ENCODE data around the gene TNRC6C. TPM values are rescaled to one million over a fixed set of nuclear protein-coding genes. Genes with fewer than 3 reads are reported as not detected.
"Not testable (repeated sequence)": the region's sequence is repeated elsewhere in the genome, so short reads cannot be mapped to it uniquely, and the experiment has no call there.

The TNRC6C gene
- total RNA-seq, 1 experiment from 2014 or later, result 16.4 TPM

DNA sequence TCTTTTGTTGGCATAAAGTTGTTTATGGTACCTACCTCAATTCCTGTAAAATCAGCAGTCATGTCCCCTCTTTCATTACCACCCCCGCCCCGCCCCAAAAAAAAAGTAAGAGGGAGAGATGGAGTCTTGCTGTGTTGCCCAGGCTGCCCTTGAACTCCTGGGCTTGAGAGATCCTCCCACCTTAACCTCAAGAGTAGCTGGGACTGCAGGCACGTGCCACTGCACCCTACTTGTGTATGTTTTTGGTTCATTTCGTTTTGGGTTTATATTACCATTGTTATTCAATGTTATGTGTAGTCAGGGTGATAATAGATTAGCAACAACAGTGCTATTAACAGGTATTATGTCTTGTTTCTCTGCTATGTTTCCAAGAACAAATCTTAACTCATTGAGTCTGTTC is 15.9 kb downstream of the TNRC6C start:
- BruUV-seq (replicated peaks), result no TSS peak
- TF ChIP-seq, protein P1, sequence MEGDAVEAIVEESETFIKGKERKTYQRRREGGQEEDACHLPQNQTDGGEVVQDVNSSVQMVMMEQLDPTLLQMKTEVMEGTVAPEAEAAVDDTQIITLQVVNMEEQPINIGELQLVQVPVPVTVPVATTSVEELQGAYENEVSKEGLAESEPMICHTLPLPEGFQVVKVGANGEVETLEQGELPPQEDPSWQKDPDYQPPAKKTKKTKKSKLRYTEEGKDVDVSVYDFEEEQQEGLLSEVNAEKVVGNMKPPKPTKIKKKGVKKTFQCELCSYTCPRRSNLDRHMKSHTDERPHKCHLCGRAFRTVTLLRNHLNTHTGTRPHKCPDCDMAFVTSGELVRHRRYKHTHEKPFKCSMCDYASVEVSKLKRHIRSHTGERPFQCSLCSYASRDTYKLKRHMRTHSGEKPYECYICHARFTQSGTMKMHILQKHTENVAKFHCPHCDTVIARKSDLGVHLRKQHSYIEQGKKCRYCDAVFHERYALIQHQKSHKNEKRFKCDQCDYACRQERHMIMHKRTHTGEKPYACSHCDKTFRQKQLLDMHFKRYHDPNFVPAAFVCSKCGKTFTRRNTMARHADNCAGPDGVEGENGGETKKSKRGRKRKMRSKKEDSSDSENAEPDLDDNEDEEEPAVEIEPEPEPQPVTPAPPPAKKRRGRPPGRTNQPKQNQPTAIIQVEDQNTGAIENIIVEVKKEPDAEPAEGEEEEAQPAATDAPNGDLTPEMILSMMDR (IDR thresholded peaks at IDR 0.05; ENCODE audit: unreplicated experiment), result no peak
- CTCF ChIA-PET, result interaction anchor here (0.6 kb wide), 1 partner anchor 20 kb away, joined by 3 read pairs; no protein-coding TSS in a partner anchor

GRCh38 chr17:77982430-77982829 is 23.9 kb downstream of the TNRC6C start:
- H3K36me3 Mint-ChIP-seq (ENCODE audit: insufficient read depth, unreplicated experiment); BruUV-seq (replicated peaks); H3K27ac Mint-ChIP-seq (ENCODE audit: low read depth, unreplicated experiment); DNase-seq (ENCODE audit: unreplicated experiment); H3K9me3 Mint-ChIP-seq (ENCODE audit: unreplicated experiment); H3K27me3 Mint-ChIP-seq (ENCODE audit: insufficient read depth, unreplicated experiment); H3K4me3 Mint-ChIP-seq (ENCODE audit: unreplicated experiment); POLR2A ChIA-PET; H3K4me1 Mint-ChIP-seq (ENCODE audit: insufficient read depth, unreplicated experiment); intact Hi-C loops (cut with micrococcal nuclease): not testable (repeated sequence)
- CTCF ChIA-PET, result interaction anchor here (0.6 to 0.8 kb wide), 2 partner anchors 102 to 1072 kb away, joined by 3 read pairs; no protein-coding TSS in a partner anchor

More for the DNA sequence above, 15.9 kb downstream of the TNRC6C start:
- Mint-ChIP-seq H3K27me3 (ENCODE audit: insufficient read depth, unreplicated experiment) (no peaks in the 10 kb centered on the region), H3K4me3 (ENCODE audit: unreplicated experiment) (no peak overlapping the region), H3K36me3 (ENCODE audit: insufficient read depth, unreplicated experiment) (no peaks in the 10 kb centered on the region), H3K27ac (ENCODE audit: low read depth, unreplicated experiment) (no peak overlapping the region), H3K9me3 (ENCODE audit: unreplicated experiment) (no peaks in the 10 kb centered on the region), H3K4me1 (ENCODE audit: insufficient read depth, unreplicated experiment) (no peaks in the 10 kb centered on the region)
- POLR2A ChIA-PET, result interaction anchor here (2.3 kb wide), 1 partner anchor 16 kb away, joined by 7 read pairs; the partner anchor contains the start of gene TNRC6C
- DNase-seq (ENCODE audit: unreplicated experiment), result no peak
- intact Hi-C loops (cut with micrococcal nuclease), result no loop called here

- no TSS peak for BruUV-seq (replicated peaks)
- CTCF ChIA-PET, result interaction anchor here (0.5 to 0.7 kb wide), 2 partner anchors 138 to 468 kb away, joined by 3 to 5 read pairs; no protein-coding TSS in a partner anchor
- intact Hi-C loops (cut with micrococcal nuclease), result no loop called here
- no peak for DNase-seq (ENCODE audit: unreplicated experiment)
- Mint-ChIP-seq H3K4me3 (ENCODE audit: unreplicated experiment) (no peak overlapping the region), H3K27ac (ENCODE audit: low read depth, unreplicated experiment) (no peak overlapping the region), H3K4me1 (ENCODE audit: insufficient read depth, unreplicated experiment) (no peaks in the 10 kb centered on the region), H3K36me3 (ENCODE audit: insufficient read depth, unreplicated experiment) (no peaks in the 10 kb centered on the region), H3K9me3 (ENCODE audit: unreplicated experiment) (no peaks in the 10 kb centered on the region), H3K27me3 (ENCODE audit: insufficient read depth, unreplicated experiment) (no peaks in the 10 kb centered on the region)
- POLR2A ChIA-PET, result no interaction called here
- TF ChIP-seq, protein P1 (IDR thresholded peaks at IDR 0.05; ENCODE audit: unreplicated experiment), result no peak
Measured at GRCh38 chr17:77990301-77990700, 31.8 kb downstream of the TNRC6C start.

- intact Hi-C loops (cut with micrococcal nuclease); H3K36me3 Mint-ChIP-seq (ENCODE audit: insufficient read depth, unreplicated experiment); CTCF ChIA-PET; DNase-seq (ENCODE audit: unreplicated experiment); H3K9me3 Mint-ChIP-seq (ENCODE audit: unreplicated experiment); H3K4me3 Mint-ChIP-seq (ENCODE audit: unreplicated experiment); H3K27ac Mint-ChIP-seq (ENCODE audit: low read depth, unreplicated experiment); BruUV-seq (replicated peaks); H3K4me1 Mint-ChIP-seq (ENCODE audit: insufficient read depth, unreplicated experiment); H3K27me3 Mint-ChIP-seq (ENCODE audit: insufficient read depth, unreplicated experiment): not testable (repeated sequence)
- POLR2A ChIA-PET, result interaction anchor here (2.3 kb wide), 1 partner anchor 11 kb away, joined by 5 read pairs; no protein-coding TSS in a partner anchor
Measured at GRCh38 chr17:77993735-77994134, 35.2 kb downstream of the TNRC6C start.

- intact Hi-C loops (cut with micrococcal nuclease), result no loop called here
- TF ChIP-seq, protein P1 (IDR thresholded peaks at IDR 0.05; ENCODE audit: unreplicated experiment), result no peak
- H3K4me3 Mint-ChIP-seq (ENCODE audit: unreplicated experiment), result no peak overlapping the region
- no peaks in the 10 kb centered on the region for H3K9me3 Mint-ChIP-seq (ENCODE audit: unreplicated experiment)
- BruUV-seq (replicated peaks), result no TSS peak
- H3K27ac Mint-ChIP-seq (ENCODE audit: low read depth, unreplicated experiment), result no peak overlapping the region
- H3K27me3 Mint-ChIP-seq (ENCODE audit: insufficient read depth, unreplicated experiment), result no peaks in the 10 kb centered on the region
- POLR2A ChIA-PET, result interaction anchor here (2.3 kb wide), 1 partner anchor 9 kb away, joined by 5 read pairs; no protein-coding TSS in a partner anchor
- CTCF ChIA-PET, result interaction anchor here (0.7 to 1.0 kb wide), 5 partner anchors 18 to 1520 kb away, joined by 3 to 7 read pairs (median 4); no protein-coding TSS in a partner anchor
- DNase-seq (ENCODE audit: unreplicated experiment), result no peak
- H3K4me1 Mint-ChIP-seq (ENCODE audit: insufficient read depth, unreplicated experiment), result peaks cover 11% of the 10 kb centered on the region
- H3K36me3 Mint-ChIP-seq (ENCODE audit: insufficient read depth, unreplicated experiment), result no peaks in the 10 kb centered on the region
Measured at GRCh38 chr17:77995146-77995852, 36.8 kb downstream of the TNRC6C start.
